IPS-20b (cell line): Measurements from ENCODE around the gene SLC7A6OS.

ENCODE experiments used
- H3K27ac ChIP-seq: one replicate; pipeline ENCODE4 v1.5.1; 2013; ENCODE audit warnings: low read length
- H3K27me3 ChIP-seq: 2 replicates; pipeline ENCODE4 v1.6.1; 2013; ENCODE audit warnings: mild to moderate bottlenecking, low read length, inconsistent platforms; ENCODE audit not compliant: insufficient read depth
- H3K36me3 ChIP-seq: 2 replicates; pipeline ENCODE4 v1.6.1; 2013; ENCODE audit warnings: low read depth, mild to moderate bottlenecking, inconsistent platforms, low read length, moderate library complexity; ENCODE audit not compliant: insufficient read depth
- H3K4me1 ChIP-seq: 2 replicates; pipeline ENCODE4 v1.6.1; 2013; ENCODE audit warnings: mild to moderate bottlenecking, control low read depth, inconsistent platforms, low read length, moderate library complexity; ENCODE audit not compliant: insufficient read depth
- H3K4me3 ChIP-seq: 2 replicates; pipeline ENCODE4 v1.5.1; 2013; ENCODE audit warnings: mild to moderate bottlenecking, low read length, inconsistent platforms
- H3K9ac ChIP-seq: 2 replicates; pipeline ENCODE4 v1.6.1; 2013; ENCODE audit warnings: low read depth, mild to moderate bottlenecking, inconsistent platforms, low read length, moderate library complexity
- H3K9me3 ChIP-seq: 2 replicates; pipeline ENCODE4 v1.6.1; 2013; ENCODE audit warnings: mild to moderate bottlenecking, low read depth, low read length, inconsistent platforms; ENCODE audit not compliant: insufficient read depth

SLC7A6OS gene

DNA sequence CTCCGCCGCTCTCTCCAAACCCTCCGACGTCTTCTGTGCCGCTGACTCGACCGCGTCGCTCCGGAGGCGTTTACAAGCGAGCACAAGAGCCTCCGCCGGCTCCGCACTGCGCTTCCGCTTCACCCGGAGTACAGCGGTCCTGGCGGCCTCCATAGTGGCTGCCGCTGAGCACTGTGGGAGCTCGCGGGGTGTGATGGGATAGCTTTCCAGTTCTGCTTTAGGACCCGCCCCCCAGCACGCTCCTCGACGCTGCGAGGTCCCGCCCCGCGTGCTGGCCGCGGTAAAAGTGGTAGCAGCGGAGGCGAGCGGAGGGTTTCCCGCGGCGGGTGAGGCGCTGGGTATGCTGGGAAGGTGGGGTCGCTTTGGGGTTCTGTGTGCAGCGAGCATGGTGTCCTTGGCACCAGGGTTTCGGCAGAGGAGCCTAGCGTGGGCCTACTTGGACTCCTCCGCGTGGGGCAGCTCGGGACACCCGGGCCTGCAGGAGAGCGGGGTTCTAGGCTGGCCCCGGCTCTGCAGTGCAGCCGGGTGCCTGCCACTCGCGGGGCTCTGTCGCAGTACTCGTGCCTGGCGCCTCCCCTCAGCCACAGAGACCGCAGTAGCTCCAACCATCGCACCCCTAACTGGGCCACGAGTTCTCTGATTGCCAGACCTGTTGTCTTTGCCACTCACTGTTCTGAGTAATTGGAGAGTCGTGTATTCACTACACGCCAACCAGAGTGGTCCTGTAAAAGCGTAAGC, at the start of gene SLC7A6OS, which contains the start of gene PRMT7:
SLC7A6OS (minus strand) TSS at position 173 of the 738 bp plus-strand sequence; CDS start at position 153, 20 bp downstream.
PRMT7 (plus strand) TSS at position 246 of the 738 bp plus-strand sequence. CDS start 4,961 bp downstream, outside the sequence.
- H3K27ac ChIP-seq = peak within 1 kb of the TSS; percentile 67
- H3K4me3 ChIP-seq = peak within 1 kb of the TSS; percentile 99

DNA sequence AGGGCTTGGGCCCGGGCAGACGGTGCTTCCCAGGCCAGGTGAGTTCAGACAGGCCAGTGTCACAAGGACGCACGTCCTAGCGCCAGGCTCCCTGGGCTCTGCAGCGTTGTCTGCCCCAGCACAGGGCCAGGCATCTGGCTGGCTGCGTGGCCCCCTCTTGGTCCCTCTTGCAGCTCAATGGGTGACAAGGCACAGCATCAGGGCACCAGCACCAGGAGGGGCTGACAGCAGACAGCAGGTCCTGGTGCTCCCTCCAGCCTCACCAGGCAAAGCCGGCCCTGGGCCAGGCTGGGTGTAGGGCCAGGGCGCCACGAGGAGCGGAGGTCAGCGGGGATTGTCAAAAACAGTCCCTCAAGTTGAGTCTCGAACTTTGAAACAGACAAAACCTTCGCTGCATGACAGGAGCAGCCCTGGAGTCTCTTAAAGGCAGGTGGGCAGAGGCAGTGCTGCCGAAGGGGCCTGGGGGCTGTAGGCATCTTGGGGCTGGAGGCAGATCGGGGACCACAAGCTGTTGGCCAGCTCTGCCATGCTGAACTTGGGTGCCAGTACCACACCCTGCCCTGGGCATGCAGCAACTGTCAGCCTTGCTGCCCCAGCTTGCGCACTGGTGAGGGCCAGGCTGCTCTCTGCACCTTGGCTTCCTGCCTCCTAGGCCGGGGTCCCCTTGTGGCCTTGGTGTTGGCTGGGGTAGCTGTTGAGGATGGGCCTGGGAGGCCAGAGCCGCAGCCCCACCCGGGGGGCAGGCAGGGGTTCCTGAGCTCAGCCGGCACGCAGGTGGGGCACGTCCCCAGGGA, 48.8 kb upstream of the SLC7A6OS start:
- Histone ChIP-seq H3K27ac (no peak overlapping the region), H3K4me1 (no peaks in the 10 kb centered on the region), H3K4me3 (no peak overlapping the region), H3K9ac (no peak overlapping the region), H3K9me3 (no peaks in the 10 kb centered on the region), H3K36me3 (peaks cover 31% of the 10 kb centered on the region), H3K27me3 (no peaks in the 10 kb centered on the region)

More for the DNA sequence above, at the start of gene SLC7A6OS, which contains the start of gene PRMT7:
- H3K4me1 ChIP-seq = peaks cover 6% of the 10 kb centered on the region
- peak within 1 kb of the TSS; percentile 97 for H3K9ac ChIP-seq
- no peaks in the 10 kb centered on the region for H3K9me3 ChIP-seq
- H3K36me3 ChIP-seq = peaks cover 51% of the 10 kb centered on the region
- no peaks in the 10 kb centered on the region for H3K27me3 ChIP-seq

- Histone ChIP-seq H3K9ac (no peak overlapping the region), H3K4me3 (no peak overlapping the region), H3K27me3 (no peaks in the 10 kb centered on the region), H3K4me1 (no peaks in the 10 kb centered on the region), H3K9me3 (no peaks in the 10 kb centered on the region), H3K36me3 (peaks cover 38% of the 10 kb centered on the region), H3K27ac (no peak overlapping the region)
These were observed 48.2 kb upstream of the SLC7A6OS start for GRCh38 chr16:68358951-68359350.

DNA sequence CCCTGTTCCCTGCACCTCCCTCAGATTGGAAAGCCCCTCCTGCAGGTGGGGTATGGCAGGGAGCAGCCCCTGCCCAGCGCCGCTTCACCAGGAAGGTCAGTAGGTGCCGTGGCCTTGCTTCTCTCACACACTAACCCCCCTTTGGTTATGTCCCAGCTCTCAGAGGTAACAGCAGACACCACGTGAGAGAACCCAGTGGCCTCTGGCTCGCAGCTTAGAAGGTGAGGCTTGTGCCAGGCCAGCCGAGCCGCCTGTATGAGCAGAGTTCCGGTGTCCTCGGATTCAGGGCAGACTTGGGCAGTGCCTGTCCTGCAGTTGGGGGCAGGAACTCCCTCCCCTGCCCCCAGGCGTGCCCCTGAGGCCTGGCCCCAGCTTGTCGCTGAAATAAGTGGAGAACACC, 47.2 kb upstream of the SLC7A6OS start:
- no peaks in the 10 kb centered on the region for H3K9me3 ChIP-seq
- no peak overlapping the region for H3K27ac ChIP-seq
- no peaks in the 10 kb centered on the region for H3K4me1 ChIP-seq
- peaks cover 48% of the 10 kb centered on the region for H3K36me3 ChIP-seq
- H3K9ac ChIP-seq = no peak overlapping the region
- no peaks in the 10 kb centered on the region for H3K27me3 ChIP-seq
- no peak overlapping the region for H3K4me3 ChIP-seq

GRCh38 chr16:68357521-68357922, 46.8 kb upstream of the SLC7A6OS start:
- no peaks in the 10 kb centered on the region for H3K9me3 ChIP-seq
- H3K36me3 ChIP-seq = peaks cover 52% of the 10 kb centered on the region
- no peak overlapping the region for H3K4me3 ChIP-seq
- H3K9ac ChIP-seq = no peak overlapping the region
- H3K4me1 ChIP-seq = no peaks in the 10 kb centered on the region
- H3K27ac ChIP-seq = no peak overlapping the region
- no peaks in the 10 kb centered on the region for H3K27me3 ChIP-seq

DNA sequence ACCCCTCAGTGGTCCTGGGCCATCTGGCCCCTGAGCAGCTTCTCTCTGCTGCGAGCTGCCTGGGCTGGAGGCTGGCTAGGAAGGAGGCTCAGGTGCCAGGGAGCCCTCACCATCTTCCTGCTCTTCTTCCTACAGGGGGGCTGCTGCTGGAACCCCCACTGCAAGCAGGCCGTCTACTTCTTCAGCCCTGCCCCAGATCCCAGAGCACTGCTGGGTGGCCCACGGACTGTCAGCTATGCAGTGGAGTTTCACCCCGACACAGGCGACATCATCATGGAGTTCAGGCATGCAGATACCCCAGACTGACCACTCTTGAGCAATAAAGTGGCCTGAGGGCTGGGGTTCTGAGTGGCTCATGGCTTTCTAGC, 46.2 kb upstream of the SLC7A6OS start:
- H3K9ac ChIP-seq = no peak overlapping the region
- H3K4me1 ChIP-seq = no peaks in the 10 kb centered on the region
- H3K27me3 ChIP-seq = no peaks in the 10 kb centered on the region
- H3K4me3 ChIP-seq = no peak overlapping the region
- no peaks in the 10 kb centered on the region for H3K9me3 ChIP-seq
- no peak overlapping the region for H3K27ac ChIP-seq
- peaks cover 57% of the 10 kb centered on the region for H3K36me3 ChIP-seq

DNA sequence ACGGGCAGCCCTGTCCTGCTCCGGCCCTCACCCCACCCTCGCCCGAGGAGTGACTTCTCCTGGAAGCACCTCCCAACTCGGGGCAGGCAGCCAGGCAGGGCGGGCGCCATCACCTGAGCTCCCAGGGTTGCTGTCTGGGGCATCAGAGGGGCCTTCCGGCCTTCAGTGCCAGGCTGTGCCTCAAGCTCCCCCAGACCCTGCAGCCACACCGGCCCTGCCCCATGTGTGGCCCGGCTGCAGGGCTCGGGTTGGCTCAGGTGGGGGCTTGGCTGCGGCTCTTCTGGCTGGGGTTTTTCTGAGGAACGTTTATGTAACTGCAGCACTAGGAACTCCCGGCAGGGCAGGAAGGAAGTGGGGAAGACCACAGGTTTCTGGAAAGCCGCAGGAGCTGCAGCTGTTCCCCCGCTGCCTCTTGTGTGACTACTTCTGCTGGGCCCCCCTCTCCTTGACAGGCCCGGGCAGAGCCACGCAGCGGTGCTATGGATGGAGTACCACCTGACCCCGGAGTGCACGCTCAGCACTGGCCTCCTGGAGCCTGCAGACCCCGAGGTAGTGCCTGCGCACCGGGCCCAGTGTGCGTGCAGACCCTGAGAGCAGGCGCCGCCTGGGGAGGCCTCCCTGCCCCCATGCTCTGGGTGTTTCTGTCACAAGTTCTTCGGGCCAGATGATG, 45.6 kb upstream of the SLC7A6OS start:
- no peak overlapping the region for H3K27ac ChIP-seq

DNA sequence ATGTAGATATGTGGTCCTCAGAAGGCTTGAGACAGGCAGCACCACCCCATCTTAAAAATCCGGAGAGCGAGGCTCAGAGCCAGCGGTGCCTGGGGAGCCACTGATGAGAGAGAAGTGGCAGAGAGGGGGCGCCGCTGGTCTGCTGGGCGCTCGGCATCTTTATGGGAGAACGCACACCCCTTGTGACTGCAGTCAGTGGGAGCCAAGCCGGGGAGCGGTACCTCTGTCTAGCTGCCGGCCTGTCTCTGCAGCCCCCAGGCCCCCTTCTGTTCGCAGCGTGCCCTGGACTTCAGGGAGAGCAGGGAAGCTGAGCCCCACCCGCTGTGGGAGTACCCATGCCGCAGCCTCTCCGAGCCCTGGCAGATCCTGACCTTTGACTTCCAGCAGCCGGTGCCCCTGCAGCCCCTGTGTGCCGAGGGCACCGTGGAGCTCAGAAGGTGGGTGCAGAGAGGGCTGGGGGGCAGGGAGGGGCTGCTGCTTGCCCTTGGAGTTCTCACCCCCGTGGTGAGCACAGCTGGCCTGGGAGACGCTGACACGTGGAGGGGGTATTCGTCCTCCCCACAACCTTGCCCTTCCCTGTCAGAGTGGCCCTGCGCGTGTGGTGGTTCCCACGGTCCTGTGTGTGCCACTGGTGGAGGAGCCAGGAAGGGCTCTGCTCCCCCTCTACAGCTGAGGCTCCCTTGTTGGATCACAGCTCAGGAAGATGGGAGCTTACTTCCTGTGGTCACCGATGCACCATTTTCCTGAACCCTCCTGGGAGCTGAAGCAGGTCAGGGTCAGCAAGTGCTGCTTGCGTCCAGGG, 44.9 kb upstream of the SLC7A6OS start:
- Histone ChIP-seq H3K9me3 (no peaks in the 10 kb centered on the region), H3K4me3 (no peak overlapping the region), H3K9ac (no peak overlapping the region), H3K4me1 (no peaks in the 10 kb centered on the region), H3K27ac (no peak overlapping the region), H3K36me3 (peaks cover 67% of the 10 kb centered on the region), H3K27me3 (no peaks in the 10 kb centered on the region)

More for the DNA sequence above, 45.6 kb upstream of the SLC7A6OS start:
- Histone ChIP-seq H3K9ac (no peak overlapping the region), H3K36me3 (peaks cover 63% of the 10 kb centered on the region), H3K4me1 (no peaks in the 10 kb centered on the region), H3K4me3 (no peak overlapping the region), H3K9me3 (no peaks in the 10 kb centered on the region), H3K27me3 (no peaks in the 10 kb centered on the region)

GRCh38 chr16:68354816-68355215, 44.1 kb upstream of the SLC7A6OS start:
- no peak overlapping the region for H3K9ac ChIP-seq
- H3K9me3 ChIP-seq = no peaks in the 10 kb centered on the region
- H3K36me3 ChIP-seq = peaks cover 75% of the 10 kb centered on the region
- no peaks in the 10 kb centered on the region for H3K27me3 ChIP-seq
- H3K27ac ChIP-seq = no peak overlapping the region
- no peaks in the 10 kb centered on the region for H3K4me1 ChIP-seq
- no peak overlapping the region for H3K4me3 ChIP-seq

GRCh38 chr16:68353366-68353765, 42.6 kb upstream of the SLC7A6OS start:
- Histone ChIP-seq H3K9ac (no peak overlapping the region), H3K27ac (no peak overlapping the region), H3K36me3 (peaks cover 89% of the 10 kb centered on the region), H3K4me3 (no peak overlapping the region), H3K27me3 (no peaks in the 10 kb centered on the region), H3K9me3 (no peaks in the 10 kb centered on the region), H3K4me1 (no peaks in the 10 kb centered on the region)

GRCh38 chr16:68351991-68352431, 41.3 kb upstream of the SLC7A6OS start:
- Histone ChIP-seq H3K36me3 (peaks cover 89% of the 10 kb centered on the region), H3K4me1 (no peaks in the 10 kb centered on the region), H3K9ac (no peak overlapping the region), H3K27ac (no peak overlapping the region), H3K27me3 (no peaks in the 10 kb centered on the region), H3K4me3 (no peak overlapping the region), H3K9me3 (no peaks in the 10 kb centered on the region)
